ENCODE results near the gene CDH4.

DNA sequence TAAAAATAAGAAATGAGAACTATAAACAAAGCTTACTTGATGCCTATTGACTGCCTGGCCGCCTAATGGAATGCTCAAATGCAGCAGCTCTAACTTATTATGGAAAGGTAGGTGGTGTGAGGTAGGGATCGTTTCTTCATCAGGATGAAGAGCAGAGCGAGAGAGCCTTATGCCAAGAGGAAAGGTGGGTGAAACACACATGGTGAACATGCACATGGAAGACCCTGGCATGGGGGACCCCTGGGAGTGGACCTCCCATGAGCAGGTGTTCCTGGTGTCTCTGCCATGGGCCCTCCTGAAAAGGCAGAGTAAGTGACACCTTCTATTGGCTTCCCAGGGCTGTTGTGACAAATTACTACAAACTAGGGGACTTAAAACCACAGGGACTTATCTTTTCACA, 130.1 kb downstream of the CDH4 start:
- TF ChIP-seq, protein P1, sequence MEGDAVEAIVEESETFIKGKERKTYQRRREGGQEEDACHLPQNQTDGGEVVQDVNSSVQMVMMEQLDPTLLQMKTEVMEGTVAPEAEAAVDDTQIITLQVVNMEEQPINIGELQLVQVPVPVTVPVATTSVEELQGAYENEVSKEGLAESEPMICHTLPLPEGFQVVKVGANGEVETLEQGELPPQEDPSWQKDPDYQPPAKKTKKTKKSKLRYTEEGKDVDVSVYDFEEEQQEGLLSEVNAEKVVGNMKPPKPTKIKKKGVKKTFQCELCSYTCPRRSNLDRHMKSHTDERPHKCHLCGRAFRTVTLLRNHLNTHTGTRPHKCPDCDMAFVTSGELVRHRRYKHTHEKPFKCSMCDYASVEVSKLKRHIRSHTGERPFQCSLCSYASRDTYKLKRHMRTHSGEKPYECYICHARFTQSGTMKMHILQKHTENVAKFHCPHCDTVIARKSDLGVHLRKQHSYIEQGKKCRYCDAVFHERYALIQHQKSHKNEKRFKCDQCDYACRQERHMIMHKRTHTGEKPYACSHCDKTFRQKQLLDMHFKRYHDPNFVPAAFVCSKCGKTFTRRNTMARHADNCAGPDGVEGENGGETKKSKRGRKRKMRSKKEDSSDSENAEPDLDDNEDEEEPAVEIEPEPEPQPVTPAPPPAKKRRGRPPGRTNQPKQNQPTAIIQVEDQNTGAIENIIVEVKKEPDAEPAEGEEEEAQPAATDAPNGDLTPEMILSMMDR (IDR thresholded peaks at IDR 0.05; ENCODE audit: insufficient read depth, low read length, poor library complexity, severe bottlenecking): no peak
- TF ChIP-seq EZH2phosphoT487 (conservative IDR thresholded peaks at IDR 0.05; ENCODE audit: low read length): no peak
